Pancreas (tissue), 10 donors: Measurements from ENCODE around the gene SEC31A. TPM values are rescaled to one million over a fixed set of nuclear protein-coding genes. Genes with fewer than 3 reads are reported as not detected.

Source experiments
- ATAC-seq, 4 donors: fragments of 200-7000 bp; cut with Tn5 transposase; one replicate each; pipeline versions ENCODE4 v1.8.0 to v1.9.1; 2020; ENCODE audit warnings: mild to moderate bottlenecking in 4 of 4, moderate library complexity in 4 of 4
- DNase-seq, 6 donors: peaks; one replicate each; pipeline ENCODE4 v3.0.0-alpha.2; 2020
- FAIRE-seq: peaks from 2 replicates; lab custom pipeline; 2012; peaks lifted over from hg19 to GRCh38; lab: Jason Lieb, UNC
- H3K27ac ChIP-seq, 4 donors: fragments of 200-600 bp; sonication (generic); 1 replicate in 3 of 4; 2 replicates in 1 of 4; pipeline versions ENCODE4 v1.5.0 to v1.8.0; 2020
- H3K27me3 ChIP-seq, 4 donors: fragments of 200-600 bp; one replicate each; pipeline ENCODE4 v1.8.0; 2021
- H3K36me3 ChIP-seq, 3 donors: fragments of 200-600 bp; sonication (generic) in 1 of 3; one replicate each; pipeline versions ENCODE4 v1.5.0 to v1.8.0; 2020 to 2021
- H3K4me1 ChIP-seq, 3 donors: fragments of 200-600 bp; one replicate each; pipeline ENCODE4 v1.8.0; 2021
- H3K4me3 ChIP-seq, 4 donors: fragments of 200-600 bp; sonication (generic) in 2 of 4; one replicate each; pipeline versions ENCODE4 v1.5.0 to v1.8.0; 2020 to 2021
- H3K9me3 ChIP-seq, 4 donors: fragments of 200-600 bp; one replicate each; pipeline ENCODE4 v1.8.0; 2021
- whole genome bisulfite sequencing, 2 donors: extraction: QIAGEN DNeasy Blood & Tissue Kit; methylation state at CpG; one replicate each; pipeline ENCODE4 v1.1.7; 2013; 5-methylcytosine and 5-hydroxymethylcytosine counted together
- intact Hi-C, 3 donors: fragments of 100-400 bp; cut with DNase I; formaldehyde crosslinking; loops; one replicate each; pipeline versions ENCODE4 v1.11.1 to v1.14.2; 2022
- polyA plus RNA-seq, 2 donors: library from polyadenylated mRNA; stranded (reverse); fragments of 200-250 nt; gene quantifications; one replicate each; pipeline ENCODE4 v1.2.3, GENCODE V29; 2013
- total RNA-seq, 6 donors: library from RNA; stranded (reverse); fragmentation: NEBNext Ultra II Directional in 4 of 6; extraction: Animal tissue kit (Norgen Biotek cat#: 25700) in 4 of 6; gene quantifications; one replicate each; pipeline versions ENCODE4 v1.2.1 to v1.2.4, GENCODE V29; 2021 to 2023
- TF ChIP-seq, protein P1 (sequence below), 4 donors: fragments of 200-600 bp; sonication (generic) in 3 of 4; IDR thresholded peaks; one replicate each; pipeline versions ENCODE4 v1.5.0 to v1.8.0; 2021; ENCODE audit warnings: antibody characterized with exemption in 4 of 4
- donor health status: healthy with polysubstance abuse.
- donor health status: DM: no; HTN: no; CAD: no; lungs with moderate emphysema.
- donor health status: DM: no; HTN: no; CAD: no.
- donor health status: control.
- donor health status: control.
- donor health status: Bipolar disorder and iron deficiency.
- donor health status: DM: yes; HTN: yes; CAD: no.
- donor health status: DM: no; HTN: no; CAD: no.
- donor health status: DM: no; HTN: no; CAD: no.
- donor health status: DM: yes; HTN: yes; CAD: no.

Gene SEC31A
- total and polyA plus RNA-seq, 8 donors = 123 to 205 (median 169) TPM

DNA sequence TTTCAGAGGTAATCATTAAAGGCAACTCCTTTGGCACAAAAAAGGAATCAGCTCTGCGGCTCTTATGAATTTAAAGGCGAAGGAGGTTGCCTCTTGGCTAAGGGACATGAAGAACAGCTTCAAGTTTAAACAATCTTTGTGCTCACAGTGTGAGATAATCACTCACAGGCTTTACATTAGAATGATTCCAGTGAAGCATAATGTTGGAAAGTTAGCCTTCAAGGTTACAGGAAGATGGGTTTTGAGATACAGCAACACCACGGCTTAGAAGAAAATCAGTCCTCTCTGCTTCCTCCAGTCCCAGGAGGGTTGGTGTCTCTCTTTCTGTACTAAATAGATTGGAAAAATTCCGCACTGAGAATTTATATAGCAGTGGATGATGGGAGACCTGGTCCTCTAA is 80.8 kb downstream of the SEC31A start:
- no peak overlapping the region for H3K4me3 ChIP-seq
- no peak overlapping the region for H3K27ac ChIP-seq
- H3K9me3 ChIP-seq = no peaks in the 10 kb centered on the region
- ATAC-seq (peak in 1 of 4 donors; percentile 9), DNase-seq (no peak), FAIRE-seq (no peak)
- H3K4me1 ChIP-seq = peaks cover 0 to 16% (median 6%) of the 10 kb centered on the region in 3 donors
- TF ChIP-seq, protein P1, sequence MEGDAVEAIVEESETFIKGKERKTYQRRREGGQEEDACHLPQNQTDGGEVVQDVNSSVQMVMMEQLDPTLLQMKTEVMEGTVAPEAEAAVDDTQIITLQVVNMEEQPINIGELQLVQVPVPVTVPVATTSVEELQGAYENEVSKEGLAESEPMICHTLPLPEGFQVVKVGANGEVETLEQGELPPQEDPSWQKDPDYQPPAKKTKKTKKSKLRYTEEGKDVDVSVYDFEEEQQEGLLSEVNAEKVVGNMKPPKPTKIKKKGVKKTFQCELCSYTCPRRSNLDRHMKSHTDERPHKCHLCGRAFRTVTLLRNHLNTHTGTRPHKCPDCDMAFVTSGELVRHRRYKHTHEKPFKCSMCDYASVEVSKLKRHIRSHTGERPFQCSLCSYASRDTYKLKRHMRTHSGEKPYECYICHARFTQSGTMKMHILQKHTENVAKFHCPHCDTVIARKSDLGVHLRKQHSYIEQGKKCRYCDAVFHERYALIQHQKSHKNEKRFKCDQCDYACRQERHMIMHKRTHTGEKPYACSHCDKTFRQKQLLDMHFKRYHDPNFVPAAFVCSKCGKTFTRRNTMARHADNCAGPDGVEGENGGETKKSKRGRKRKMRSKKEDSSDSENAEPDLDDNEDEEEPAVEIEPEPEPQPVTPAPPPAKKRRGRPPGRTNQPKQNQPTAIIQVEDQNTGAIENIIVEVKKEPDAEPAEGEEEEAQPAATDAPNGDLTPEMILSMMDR (IDR thresholded peaks at IDR 0.05) = no peak
- no peaks in the 10 kb centered on the region for H3K36me3 ChIP-seq
- intact Hi-C loops = no loop called here
- no peaks in the 10 kb centered on the region for H3K27me3 ChIP-seq
- 26 to 28% methylated on average over 4 of the region's 4 CpGs for WGBS, 2 donors

DNA sequence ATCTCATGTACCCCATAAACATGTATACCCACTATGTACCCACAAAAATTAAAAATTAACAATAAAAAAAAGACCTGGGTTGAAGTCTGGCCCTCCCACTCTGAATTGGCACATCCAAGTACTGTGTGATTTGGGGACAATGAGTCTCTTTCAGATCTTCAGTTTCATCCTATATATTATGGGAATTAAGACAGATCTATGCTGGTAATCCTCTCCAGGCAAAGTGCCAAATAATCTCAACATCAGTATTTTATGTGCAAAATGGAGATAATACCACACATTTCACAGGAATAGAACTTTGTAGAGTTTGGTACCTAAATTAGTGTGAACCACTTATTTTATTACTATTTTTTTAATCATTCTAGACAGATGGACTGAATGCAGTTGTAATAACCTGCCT is 81.3 kb downstream of the SEC31A start:
- Histone ChIP-seq H3K36me3 (no peaks in the 10 kb centered on the region), H3K27me3 (no peaks in the 10 kb centered on the region), H3K4me3 (no peak overlapping the region), H3K9me3 (no peaks in the 10 kb centered on the region), H3K4me1 (peaks cover 0 to 16% (median 6%) of the 10 kb centered on the region in 3 donors), H3K27ac (no peak overlapping the region)
- intact Hi-C loops = no loop called here
- DNase-seq (no peak), ATAC-seq (no peak), FAIRE-seq (no peak)
- TF ChIP-seq, protein P1 (IDR thresholded peaks at IDR 0.05) = no peak

DNA sequence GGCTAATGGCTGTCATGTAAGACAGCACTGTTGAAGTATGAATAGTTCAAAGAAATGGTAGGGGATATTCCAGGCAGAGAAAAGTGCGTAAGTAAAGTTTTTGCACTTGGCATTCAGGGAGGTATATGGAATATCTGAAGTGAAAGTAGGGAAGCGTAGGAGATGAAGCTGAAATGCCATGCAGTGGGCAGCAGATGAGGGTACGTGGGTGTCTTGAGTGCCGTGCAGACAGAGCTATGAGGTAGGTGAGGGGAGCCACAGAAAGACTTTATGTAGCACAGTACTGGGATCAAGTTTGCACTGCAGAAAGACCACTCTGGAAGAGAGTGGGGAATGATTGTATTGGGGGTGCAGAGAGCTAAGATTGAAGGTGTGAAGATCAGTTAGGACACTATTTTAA is 87.2 kb downstream of the SEC31A start:
- Histone ChIP-seq H3K4me3 (no peak overlapping the region), H3K36me3 (no peaks in the 10 kb centered on the region), H3K9me3 (no peaks in the 10 kb centered on the region), H3K4me1 (peaks cover 0 to 6% (median 0%) of the 10 kb centered on the region in 3 donors), H3K27me3 (no peaks in the 10 kb centered on the region), H3K27ac (no peak overlapping the region)
- intact Hi-C loops = no loop called here
- TF ChIP-seq, protein P1 (IDR thresholded peaks at IDR 0.05) = no peak
- DNase-seq (no peak), ATAC-seq (no peak), FAIRE-seq (no peak)
- 90 to 91% methylated on average over 4 of the region's 4 CpGs for WGBS, 2 donors

DNA sequence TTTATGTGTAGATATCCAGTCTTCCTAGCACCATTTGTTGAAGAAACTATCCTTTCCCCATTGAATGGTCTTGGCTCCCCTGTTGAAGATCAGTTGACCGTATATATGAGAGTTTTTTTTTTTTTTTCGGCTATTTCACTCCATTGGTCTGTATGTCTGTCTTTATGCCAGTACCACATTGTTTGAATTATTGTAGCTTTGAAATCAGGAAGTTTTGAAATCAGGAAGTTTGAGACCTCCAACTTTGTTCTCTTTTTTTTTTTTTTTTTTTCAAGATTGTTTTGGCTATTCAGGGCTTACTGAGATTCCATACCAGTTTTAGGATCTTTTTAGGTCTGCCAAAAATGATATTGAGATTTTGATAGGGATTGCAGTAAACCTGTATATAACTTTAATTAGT is 88.0 kb downstream of the SEC31A start:
- H3K36me3 ChIP-seq = no peaks in the 10 kb centered on the region
- DNase-seq = no peak
- intact Hi-C loops = no loop called here
- no peak overlapping the region for H3K27ac ChIP-seq
- no peak overlapping the region for H3K4me3 ChIP-seq
- 71 to 75% methylated on average over 2 of the region's 2 CpGs for WGBS, 2 donors
- no peaks in the 10 kb centered on the region for H3K27me3 ChIP-seq
- TF ChIP-seq, protein P1 (IDR thresholded peaks at IDR 0.05) = no peak
- peaks cover 0 to 6% (median 0%) of the 10 kb centered on the region in 3 donors for H3K4me1 ChIP-seq
- no peak for ATAC-seq
- FAIRE-seq = no peak
- H3K9me3 ChIP-seq = no peaks in the 10 kb centered on the region

DNA sequence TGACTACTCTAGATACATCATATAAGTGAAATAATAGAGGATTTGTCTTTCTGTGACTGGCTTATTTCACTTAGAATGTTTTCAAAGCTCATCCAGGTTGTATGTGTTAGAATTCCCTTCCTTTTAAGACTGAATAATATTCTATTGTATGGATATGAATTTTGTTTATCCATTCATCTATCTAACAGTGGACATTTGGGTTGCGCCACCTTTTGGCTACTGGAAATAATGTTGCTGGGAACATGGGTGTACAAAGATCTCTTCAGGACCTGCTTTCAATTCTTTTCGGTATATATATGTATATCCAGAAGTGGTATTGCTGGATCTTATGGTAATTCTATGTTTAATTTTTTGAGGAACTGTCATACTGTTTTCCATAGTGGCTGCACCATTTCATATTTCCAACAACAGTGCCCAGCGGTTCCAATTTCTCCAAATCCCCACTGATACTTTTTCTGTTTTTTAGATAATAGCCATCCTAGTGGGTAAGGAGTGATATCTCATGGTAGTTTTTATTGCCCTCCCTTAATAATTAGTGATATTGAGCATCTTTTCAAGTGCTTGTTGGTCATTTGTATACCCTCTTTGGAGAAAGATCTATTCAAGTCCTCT is 88.9 kb downstream of the SEC31A start:
- intact Hi-C loops = no loop called here
- Histone ChIP-seq H3K4me3 (no peak overlapping the region), H3K27ac (no peak overlapping the region), H3K27me3 (no peaks in the 10 kb centered on the region), H3K4me1 (peaks cover 0 to 6% (median 0%) of the 10 kb centered on the region in 3 donors), H3K9me3 (no peaks in the 10 kb centered on the region), H3K36me3 (no peaks in the 10 kb centered on the region)
- 42 to 56% methylated on average over 3 of the region's 3 CpGs for WGBS, 2 donors
- no peak for DNase-seq
- no peak for ATAC-seq
- FAIRE-seq = peak; percentile 32
- TF ChIP-seq, protein P1 (IDR thresholded peaks at IDR 0.05) = no peak
